Caki2 (cell line): ENCODE data around the gene GRIN2D. TPM values are rescaled to one million over a fixed set of nuclear protein-coding genes. Genes with fewer than 3 reads are reported as not detected.

Experiments used
- DNase-seq: peaks from one replicate; pipeline ENCODE4 v3.0.0-alpha.2; 2015; ENCODE audit warnings: low read depth
- in situ Hi-C: cut with HindIII; loops from 2 replicates; pipeline ENCODE4 v1.10.0; 2016; ENCODE audit warnings: low sequenced_read_pairs, low pct_unique_long_range_greater_than_20kb, mixed read lengths
- total RNA-seq: library from RNA; depleted of rRNA; stranded (reverse); fragments of >200 nt; shearing (Covaris generic); gene quantifications from 2 replicates; pipeline ENCODE4 v1.2.3, GENCODE V29; 2014; ENCODE audit warnings: low replicate concordance; rRNA removed

The GRIN2D gene
- 0.34 TPM in 1 of 2 replicates, not detected in the other for total RNA-seq

GRCh38 chr19:48393559-48394330 lies at the start of gene GRIN2D:
Gene GRIN2D (plus strand): TSS chr19:48393668. CDS start chr19:48398393, 4,725 bp downstream.
- in situ Hi-C loops, result no loop called here
- DNase-seq, result no peak

GRCh38 chr19:48344892-48345291 lies 48.6 kb upstream of the GRIN2D start:
- DNase-seq, result no peak
- in situ Hi-C loops, result no loop called here

GRCh38 chr19:48346191-48346590 lies 47.3 kb upstream of the GRIN2D start:
- no peak for DNase-seq
- in situ Hi-C loops, result no loop called here

GRCh38 chr19:48348045-48348444 lies 45.4 kb upstream of the GRIN2D start:
- DNase-seq, result no peak
- in situ Hi-C loops, result no loop called here

- no peak for DNase-seq
- in situ Hi-C loops, result no loop called here
Measured at GRCh38 chr19:48348737-48349136, 44.7 kb upstream of the GRIN2D start.

- in situ Hi-C loops, result no loop called here
- DNase-seq, result no peak
Measured at GRCh38 chr19:48350856-48351255, 42.6 kb upstream of the GRIN2D start.

GRCh38 chr19:48351341-48351752 lies 42.1 kb upstream of the GRIN2D start:
- DNase-seq, result peak; percentile 49
- in situ Hi-C loops, result no loop called here

- in situ Hi-C loops, result no loop called here
- no peak for DNase-seq
Measured at GRCh38 chr19:48353677-48354076, 39.8 kb upstream of the GRIN2D start.

GRCh38 chr19:48354332-48354992 lies 39.0 kb upstream of the GRIN2D start:
- peak; percentile 93 for DNase-seq
- in situ Hi-C loops, result no loop called here

- no peak for DNase-seq
- in situ Hi-C loops, result no loop called here
Measured at GRCh38 chr19:48355365-48355954, 38.0 kb upstream of the GRIN2D start.

- in situ Hi-C loops, result no loop called here
- DNase-seq, result no peak
Measured at GRCh38 chr19:48359123-48359522, 34.3 kb upstream of the GRIN2D start.

- DNase-seq, result no peak
- in situ Hi-C loops, result no loop called here
Measured at GRCh38 chr19:48361912-48362311, 31.6 kb upstream of the GRIN2D start.

GRCh38 chr19:48362716-48363499 lies 30.6 kb upstream of the GRIN2D start:
- peak; percentile 97 for DNase-seq
- in situ Hi-C loops, result no loop called here

GRCh38 chr19:48363500-48363809 lies 30.0 kb upstream of the GRIN2D start:
- in situ Hi-C loops, result no loop called here
- DNase-seq, result no peak

- in situ Hi-C loops, result no loop called here
Measured at GRCh38 chr19:48363810-48364597, 29.5 kb upstream of the GRIN2D start, which contains the start of the genes SYNGR4 and TMEM143. Gene SYNGR4 (plus strand): TSS chr19:48364367. CDS start chr19:48365843, 1,476 bp downstream. Gene TMEM143 (minus strand): TSS chr19:48363940. CDS start chr19:48363920, 20 bp downstream.

GRCh38 chr19:48364598-48365348 lies 28.7 kb upstream of the GRIN2D start:
- DNase-seq, result no peak
- in situ Hi-C loops, result no loop called here

More at GRCh38 chr19:48363810-48364597, 29.5 kb upstream of the GRIN2D start, which contains the start of the genes SYNGR4 and TMEM143:
- DNase-seq, result peak; percentile 100

GRCh38 chr19:48365602-48366001 lies 27.9 kb upstream of the GRIN2D start:
- in situ Hi-C loops, result no loop called here
- DNase-seq, result no peak
